ENCODE data around the gene GRID2. TPM values are rescaled to one million over a fixed set of nuclear protein-coding genes. Genes with fewer than 3 reads are reported as not detected.

Gene GRID2
- polyA plus RNA-seq, 1 of the 3 experiments (the other 2 are of a cell fraction) = not detected

GRCh38 chr4:93086356-93086755, 782.6 kb downstream of the GRID2 start (continued):
- no peak for TF ChIP-seq USF1 (IDR thresholded peaks at IDR 0.05; ENCODE audit: borderline replicate concordance, low read depth)
- TF ChIP-seq, protein P1, sequence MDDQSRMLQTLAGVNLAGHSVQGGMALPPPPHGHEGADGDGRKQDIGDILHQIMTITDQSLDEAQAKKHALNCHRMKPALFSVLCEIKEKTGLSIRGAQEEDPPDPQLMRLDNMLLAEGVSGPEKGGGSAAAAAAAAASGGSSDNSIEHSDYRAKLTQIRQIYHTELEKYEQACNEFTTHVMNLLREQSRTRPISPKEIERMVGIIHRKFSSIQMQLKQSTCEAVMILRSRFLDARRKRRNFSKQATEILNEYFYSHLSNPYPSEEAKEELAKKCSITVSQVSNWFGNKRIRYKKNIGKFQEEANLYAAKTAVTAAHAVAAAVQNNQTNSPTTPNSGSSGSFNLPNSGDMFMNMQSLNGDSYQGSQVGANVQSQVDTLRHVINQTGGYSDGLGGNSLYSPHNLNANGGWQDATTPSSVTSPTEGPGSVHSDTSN (IDR thresholded peaks at IDR 0.05) = no peak
- no peak for TF ChIP-seq FOXM1 (IDR thresholded peaks at IDR 0.05; ENCODE audit: low read depth)
- TF ChIP-seq FOXJ3 (CRISPR knock-in tag; IDR thresholded peaks at IDR 0.05) = no peak
- TF ChIP-seq GABPA (IDR thresholded peaks at IDR 0.05; ENCODE audit: low read depth) = no peak
- no peak for TF ChIP-seq EP300 (IDR thresholded peaks at IDR 0.05; ENCODE audit: borderline replicate concordance in 1 of 2, low read depth in 1 of 2, low read length in 1 of 2)
- no peak for TF ChIP-seq TAF1 (IDR thresholded peaks at IDR 0.05; ENCODE audit: borderline replicate concordance, low read depth, low read length)
- TF ChIP-seq RFX5 (IDR thresholded peaks at IDR 0.05; ENCODE audit: low read length) = no peak
- TF ChIP-seq, protein P2, sequence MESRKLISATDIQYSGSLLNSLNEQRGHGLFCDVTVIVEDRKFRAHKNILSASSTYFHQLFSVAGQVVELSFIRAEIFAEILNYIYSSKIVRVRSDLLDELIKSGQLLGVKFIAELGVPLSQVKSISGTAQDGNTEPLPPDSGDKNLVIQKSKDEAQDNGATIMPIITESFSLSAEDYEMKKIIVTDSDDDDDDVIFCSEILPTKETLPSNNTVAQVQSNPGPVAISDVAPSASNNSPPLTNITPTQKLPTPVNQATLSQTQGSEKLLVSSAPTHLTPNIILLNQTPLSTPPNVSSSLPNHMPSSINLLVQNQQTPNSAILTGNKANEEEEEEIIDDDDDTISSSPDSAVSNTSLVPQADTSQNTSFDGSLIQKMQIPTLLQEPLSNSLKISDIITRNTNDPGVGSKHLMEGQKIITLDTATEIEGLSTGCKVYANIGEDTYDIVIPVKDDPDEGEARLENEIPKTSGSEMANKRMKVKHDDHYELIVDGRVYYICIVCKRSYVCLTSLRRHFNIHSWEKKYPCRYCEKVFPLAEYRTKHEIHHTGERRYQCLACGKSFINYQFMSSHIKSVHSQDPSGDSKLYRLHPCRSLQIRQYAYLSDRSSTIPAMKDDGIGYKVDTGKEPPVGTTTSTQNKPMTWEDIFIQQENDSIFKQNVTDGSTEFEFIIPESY (IDR thresholded peaks at IDR 0.05; ENCODE audit: borderline replicate concordance, low read depth) = no peak
- no peak for TF ChIP-seq CHD2 (IDR thresholded peaks at IDR 0.05; ENCODE audit: low read length, partially characterized antibody)
- no peak for TF ChIP-seq TCF12 (IDR thresholded peaks at IDR 0.05)

DNA sequence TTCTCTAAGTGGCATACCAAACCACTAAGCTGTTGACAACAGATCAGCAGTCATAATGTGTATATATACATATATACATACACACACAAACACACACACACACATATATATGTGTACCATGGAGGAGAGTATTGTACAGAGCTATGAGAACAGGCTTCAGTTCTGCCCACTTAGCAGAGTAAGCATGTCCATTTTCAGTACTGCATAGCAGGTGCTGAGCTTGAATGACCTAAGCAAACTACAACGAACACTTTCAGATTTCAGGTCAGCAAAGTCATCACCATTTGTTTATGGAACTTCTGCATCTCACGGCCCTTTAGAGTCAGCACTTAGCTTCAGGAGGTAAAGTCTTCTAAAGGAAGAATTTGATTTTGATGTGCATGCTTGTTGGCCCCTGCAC, 789.0 kb downstream of the GRID2 start:
- POLR2A ChIA-PET = no interaction called here

More for the DNA sequence above, 789.0 kb downstream of the GRID2 start:
- WGBS (ENCODE audit: low lambda C conversion rate) = 38% methylated on average over 2 of the region's 2 CpGs
- no peak for DNase-seq
- Histone ChIP-seq H2AFZ (ENCODE audit: low read depth) (no peak overlapping the region), H3K79me2 (ENCODE audit: insufficient read depth) (no peaks in the 10 kb centered on the region), H3F3A (replicated peaks; ENCODE audit: insufficient read depth) (no peaks in the 10 kb centered on the region), H3K9me2 (no peaks in the 10 kb centered on the region), H3K4me1 (ENCODE audit: control insufficient read depth in 1 of 2, insufficient read depth in 2 of 2, low read depth in 1 of 2, low read length in 1 of 2) (no peaks in the 10 kb centered on the region), H3K4me2 (no peak overlapping the region), H3K27ac (ENCODE audit: low read depth in 2 of 2, low read length in 1 of 2) (no peak overlapping the region), H4K20me1 (ENCODE audit: insufficient read depth) (no peaks in the 10 kb centered on the region), H3K27me3 (ENCODE audit: insufficient read depth) (no peaks in the 10 kb centered on the region), H3K36me3 (replicated peaks in 1 of 2; ENCODE audit: control insufficient read depth in 1 of 2, insufficient read depth in 2 of 2, low read length in 1 of 2) (no peaks in the 10 kb centered on the region), H3K9ac (no peak overlapping the region), H3K9me3 (no peaks in the 10 kb centered on the region), H3K4me3 (ENCODE audit: low read depth in 2 of 2, low read length in 1 of 2) (no peak overlapping the region)
- CTCF ChIA-PET = interaction anchor here (1.2 kb wide), 1 partner anchor 14 kb away, joined by 3 read pairs; no protein-coding TSS in a partner anchor
- TF ChIP-seq ELF1 (IDR thresholded peaks at IDR 0.05) (no peak), JUND (IDR thresholded peaks at IDR 0.05) (no peak), CHD2 (IDR thresholded peaks at IDR 0.05; ENCODE audit: low read length, partially characterized antibody) (no peak), POLR2AphosphoS5 (IDR thresholded peaks at IDR 0.05; ENCODE audit: low read depth, low read length) (no peak), SIN3A (IDR thresholded peaks at IDR 0.05; ENCODE audit: borderline replicate concordance, low read depth, low read length) (no peak), GABPA (IDR thresholded peaks at IDR 0.05; ENCODE audit: low read depth) (no peak), EZH2phosphoT487 (IDR thresholded peaks at IDR 0.05; ENCODE audit: borderline replicate concordance, low read depth) (no peak), TEAD4 (IDR thresholded peaks at IDR 0.05; ENCODE audit: borderline replicate concordance, insufficient read depth) (no peak), SMC3 (IDR thresholded peaks at IDR 0.05; ENCODE audit: low read depth, low read length) (no peak), YY1 (IDR thresholded peaks at IDR 0.05; ENCODE audit: low read depth) (no peak), TCF12 (IDR thresholded peaks at IDR 0.05) (no peak), FOXJ3 (CRISPR knock-in tag; IDR thresholded peaks at IDR 0.05) (no peak), USF1 (IDR thresholded peaks at IDR 0.05; ENCODE audit: borderline replicate concordance, low read depth) (no peak), IRF3 (IDR thresholded peaks at IDR 0.05; ENCODE audit: low read depth, low read length) (no peak)
- TF ChIP-seq, protein P2 (IDR thresholded peaks at IDR 0.05; ENCODE audit: borderline replicate concordance, low read depth) = no peak
- TF ChIP-seq, protein P3, sequence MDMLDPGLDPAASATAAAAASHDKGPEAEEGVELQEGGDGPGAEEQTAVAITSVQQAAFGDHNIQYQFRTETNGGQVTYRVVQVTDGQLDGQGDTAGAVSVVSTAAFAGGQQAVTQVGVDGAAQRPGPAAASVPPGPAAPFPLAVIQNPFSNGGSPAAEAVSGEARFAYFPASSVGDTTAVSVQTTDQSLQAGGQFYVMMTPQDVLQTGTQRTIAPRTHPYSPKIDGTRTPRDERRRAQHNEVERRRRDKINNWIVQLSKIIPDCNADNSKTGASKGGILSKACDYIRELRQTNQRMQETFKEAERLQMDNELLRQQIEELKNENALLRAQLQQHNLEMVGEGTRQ (IDR thresholded peaks at IDR 0.05; ENCODE audit: borderline replicate concordance, low read depth, low read length) = no peak
- TF ChIP-seq, protein P1 (IDR thresholded peaks at IDR 0.05) = no peak

Data from SK-N-SH (cell line).